GM21381 (cell line): ENCODE results near the gene KAZN.

Source experiments
- ATAC-seq: cut with Tn5 transposase; IDR thresholded peaks from one replicate; pipeline ENCODE4 v1.9.1; 2021; ENCODE audit warnings: mild to moderate bottlenecking, moderate library complexity; ENCODE audit not compliant: unreplicated experiment

KAZN gene

GRCh38 chr1:14667651-14667984, 69.1 kb downstream of the KAZN start:
- ATAC-seq = no peak

- no peak for ATAC-seq
These were observed 70.1 kb downstream of the KAZN start for GRCh38 chr1:14668538-14668937.

GRCh38 chr1:14672005-14672404, 73.5 kb downstream of the KAZN start:
- no peak for ATAC-seq

- ATAC-seq = no peak
These were observed 75.5 kb downstream of the KAZN start for GRCh38 chr1:14674030-14674429.

- ATAC-seq = no peak
These were observed 77.9 kb downstream of the KAZN start for GRCh38 chr1:14676400-14676799.

GRCh38 chr1:14677292-14677971, 78.9 kb downstream of the KAZN start:
- no peak for ATAC-seq

GRCh38 chr1:14678011-14678638, 79.6 kb downstream of the KAZN start:
- no peak for ATAC-seq

- no peak for ATAC-seq
These were observed 80.7 kb downstream of the KAZN start for GRCh38 chr1:14679027-14679688.

- no peak for ATAC-seq
These were observed 82.7 kb downstream of the KAZN start for GRCh38 chr1:14681182-14681581.

GRCh38 chr1:14682941-14683621, 84.6 kb downstream of the KAZN start:
- ATAC-seq = no peak

GRCh38 chr1:14685078-14685477, 86.6 kb downstream of the KAZN start:
- ATAC-seq = no peak

- ATAC-seq = no peak
These were observed 88.2 kb downstream of the KAZN start for GRCh38 chr1:14686701-14687100.

GRCh38 chr1:14687147-14687546, 88.7 kb downstream of the KAZN start:
- no peak for ATAC-seq

- no peak for ATAC-seq
These were observed 91.6 kb downstream of the KAZN start for GRCh38 chr1:14689996-14690615.

GRCh38 chr1:14693949-14694348, 95.5 kb downstream of the KAZN start:
- ATAC-seq = no peak

GRCh38 chr1:14694589-14694988, 96.1 kb downstream of the KAZN start:
- no peak for ATAC-seq

- ATAC-seq = no peak
These were observed 98.3 kb downstream of the KAZN start for GRCh38 chr1:14696761-14697160.

GRCh38 chr1:14697353-14697752, 98.9 kb downstream of the KAZN start:
- no peak for ATAC-seq

- no peak for ATAC-seq
These were observed 99.8 kb downstream of the KAZN start for GRCh38 chr1:14698314-14698713.

- ATAC-seq = no peak
These were observed 101.1 kb downstream of the KAZN start for GRCh38 chr1:14699620-14700019.

GRCh38 chr1:14704846-14705245, 106.4 kb downstream of the KAZN start:
- ATAC-seq = no peak
